HL-60 (cell line): ENCODE results near the gene FAM174A.

ENCODE experiments used
- POLR2AphosphoS5 ChIP-seq: IDR thresholded peaks from 2 replicates; pipeline ENCODE4 v1.6.1; 2012; ENCODE audit warnings: low read depth
- SPI1 ChIP-seq: IDR thresholded peaks from 2 replicates; pipeline ENCODE4 v1.6.1; 2012; ENCODE audit warnings: low read depth, mild to moderate bottlenecking, borderline replicate concordance
- TF ChIP-seq, protein P1 (sequence below): IDR thresholded peaks from one replicate; pipeline ENCODE4 v1.5.1; 2011; ENCODE audit warnings: low read length, control low read depth, inconsistent platforms; ENCODE audit not compliant: insufficient read depth

DNA sequence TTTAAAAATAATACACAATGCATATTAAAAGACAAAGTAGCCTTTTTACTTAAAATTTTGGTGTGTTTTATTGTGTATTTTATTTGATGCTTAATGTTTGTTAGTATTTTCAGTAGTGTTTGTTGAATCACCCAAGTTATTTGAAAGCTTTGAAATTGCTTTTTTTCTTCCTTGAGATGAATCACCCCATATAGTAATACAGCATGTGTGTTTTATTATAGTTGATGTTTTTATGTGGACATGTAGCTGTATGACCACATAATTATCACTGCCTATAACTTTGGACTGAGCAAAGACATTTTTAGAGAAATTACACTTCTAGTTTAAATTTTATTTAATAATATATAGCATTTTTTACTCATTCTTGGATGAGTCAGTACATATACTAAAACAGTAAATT, 18.0 kb downstream of the FAM174A start:
- TF ChIP-seq, protein P1, sequence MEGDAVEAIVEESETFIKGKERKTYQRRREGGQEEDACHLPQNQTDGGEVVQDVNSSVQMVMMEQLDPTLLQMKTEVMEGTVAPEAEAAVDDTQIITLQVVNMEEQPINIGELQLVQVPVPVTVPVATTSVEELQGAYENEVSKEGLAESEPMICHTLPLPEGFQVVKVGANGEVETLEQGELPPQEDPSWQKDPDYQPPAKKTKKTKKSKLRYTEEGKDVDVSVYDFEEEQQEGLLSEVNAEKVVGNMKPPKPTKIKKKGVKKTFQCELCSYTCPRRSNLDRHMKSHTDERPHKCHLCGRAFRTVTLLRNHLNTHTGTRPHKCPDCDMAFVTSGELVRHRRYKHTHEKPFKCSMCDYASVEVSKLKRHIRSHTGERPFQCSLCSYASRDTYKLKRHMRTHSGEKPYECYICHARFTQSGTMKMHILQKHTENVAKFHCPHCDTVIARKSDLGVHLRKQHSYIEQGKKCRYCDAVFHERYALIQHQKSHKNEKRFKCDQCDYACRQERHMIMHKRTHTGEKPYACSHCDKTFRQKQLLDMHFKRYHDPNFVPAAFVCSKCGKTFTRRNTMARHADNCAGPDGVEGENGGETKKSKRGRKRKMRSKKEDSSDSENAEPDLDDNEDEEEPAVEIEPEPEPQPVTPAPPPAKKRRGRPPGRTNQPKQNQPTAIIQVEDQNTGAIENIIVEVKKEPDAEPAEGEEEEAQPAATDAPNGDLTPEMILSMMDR, result no peak
- no peak for TF ChIP-seq POLR2AphosphoS5
- no peak for TF ChIP-seq SPI1
